HL-60/S4 (cell line): ENCODE data around the gene ZNF709.
"Not testable (repeated sequence)": the region's sequence is repeated elsewhere in the genome, so short reads cannot be mapped to it uniquely, and the experiment has no call there.

Experiments used
- in situ Hi-C: fragments of 300-500 bp; cut with MboI; formaldehyde crosslinking; loops from 2 replicates; pipeline ENCODE4 v1.14.3; 2022; ENCODE audit warnings: low sequenced_read_pairs

ZNF709 gene

GRCh38 chr19:12484371-12485051 lies at the start of gene ZNF709:
Gene ZNF709, minus strand, starts transcription at chr19:12484816. Its CDS starts 159 bp downstream, at chr19:12484657.
- in situ Hi-C loops: no loop called here

- in situ Hi-C loops: no loop called here
Observed at GRCh38 chr19:12527034-12527836, 42.6 kb upstream of the ZNF709 start.

GRCh38 chr19:12526542-12526941 lies 41.9 kb upstream of the ZNF709 start:
- in situ Hi-C loops: no loop called here

GRCh38 chr19:12521996-12522395 lies 37.4 kb upstream of the ZNF709 start:
- in situ Hi-C loops: no loop called here

GRCh38 chr19:12513531-12514061 lies 29.0 kb upstream of the ZNF709 start:
- in situ Hi-C loops: no loop called here

- in situ Hi-C loops: no loop called here
Observed at GRCh38 chr19:12497032-12497431, 12.4 kb upstream of the ZNF709 start.

- in situ Hi-C loops: no loop called here
Observed at GRCh38 chr19:12496480-12496879, 11.9 kb upstream of the ZNF709 start.

- in situ Hi-C loops: no loop called here
Observed at GRCh38 chr19:12495002-12495802, 10.6 kb upstream of the ZNF709 start.

- in situ Hi-C loops: no loop called here
Observed at GRCh38 chr19:12494260-12494860, 9.7 kb upstream of the ZNF709 start.

GRCh38 chr19:12486265-12486783 lies 1.7 kb upstream of the ZNF709 start:
- in situ Hi-C loops: not testable (repeated sequence)

GRCh38 chr19:12485571-12485970 lies 955 bp upstream of the ZNF709 start:
- in situ Hi-C loops: no loop called here

- in situ Hi-C loops: no loop called here
Observed at GRCh38 chr19:12485052-12485416, 418 bp upstream of the ZNF709 start.

GRCh38 chr19:12484011-12484370 lies 625 bp downstream of the ZNF709 start:
- in situ Hi-C loops: no loop called here

GRCh38 chr19:12482509-12482886 lies 2.1 kb downstream of the ZNF709 start:
- in situ Hi-C loops: no loop called here

GRCh38 chr19:12481781-12482508 lies 2.7 kb downstream of the ZNF709 start:
- in situ Hi-C loops: no loop called here

GRCh38 chr19:12478234-12478941 lies 6.2 kb downstream of the ZNF709 start:
- in situ Hi-C loops: no loop called here

- in situ Hi-C loops: not testable (repeated sequence)
Observed at GRCh38 chr19:12467651-12468050, 17.0 kb downstream of the ZNF709 start.

- in situ Hi-C loops: no loop called here
Observed at GRCh38 chr19:12465211-12465610, 19.4 kb downstream of the ZNF709 start.

GRCh38 chr19:12464769-12465168 lies 19.8 kb downstream of the ZNF709 start:
- in situ Hi-C loops: no loop called here
